ENCODE results near the gene FGF9. TPM values are rescaled to one million over a fixed set of nuclear protein-coding genes. Genes with fewer than 3 reads are reported as not detected.

FGF9 gene
- total and polyA plus RNA-seq, 2 donors from 2014 or later, result 8.5 to 8.6 TPM

GRCh38 chr13:21733475-21734263 is 62.8 kb downstream of the FGF9 start:
- Histone ChIP-seq H3K27ac (ENCODE audit: low read depth in 2 of 2, low read length in 2 of 2) (no peak overlapping the region), H3K9ac (ENCODE audit: low read length in 3 of 3) (no peak overlapping the region), H3K4me3 (ENCODE audit: low read length in 3 of 3) (no peak overlapping the region), H3K27me3 (ENCODE audit: control insufficient read depth, insufficient read depth, low read length) (no peaks in the 10 kb centered on the region), H3K4me1 (ENCODE audit: control insufficient read depth in 2 of 3, insufficient read depth in 2 of 3, low read depth in 1 of 3, low read length in 3 of 3) (peaks cover 0 to 9% (median 0%) of the 10 kb centered on the region in 3 donors), H3K9me3 (ENCODE audit: control insufficient read depth in 2 of 3, insufficient read depth in 1 of 3, low read length in 3 of 3) (no peaks in the 10 kb centered on the region), H3K36me3 (ENCODE audit: control insufficient read depth in 2 of 3, insufficient read depth in 3 of 3, low read length in 3 of 3) (no peaks in the 10 kb centered on the region)
- DNase-seq, result peak in 3 of 5 donors; percentile 45 to 71 (median 63)
- FAIRE-seq, result no peak
- intact Hi-C loops (cut with DNase I), result no loop called here
- TF ChIP-seq, protein P1, sequence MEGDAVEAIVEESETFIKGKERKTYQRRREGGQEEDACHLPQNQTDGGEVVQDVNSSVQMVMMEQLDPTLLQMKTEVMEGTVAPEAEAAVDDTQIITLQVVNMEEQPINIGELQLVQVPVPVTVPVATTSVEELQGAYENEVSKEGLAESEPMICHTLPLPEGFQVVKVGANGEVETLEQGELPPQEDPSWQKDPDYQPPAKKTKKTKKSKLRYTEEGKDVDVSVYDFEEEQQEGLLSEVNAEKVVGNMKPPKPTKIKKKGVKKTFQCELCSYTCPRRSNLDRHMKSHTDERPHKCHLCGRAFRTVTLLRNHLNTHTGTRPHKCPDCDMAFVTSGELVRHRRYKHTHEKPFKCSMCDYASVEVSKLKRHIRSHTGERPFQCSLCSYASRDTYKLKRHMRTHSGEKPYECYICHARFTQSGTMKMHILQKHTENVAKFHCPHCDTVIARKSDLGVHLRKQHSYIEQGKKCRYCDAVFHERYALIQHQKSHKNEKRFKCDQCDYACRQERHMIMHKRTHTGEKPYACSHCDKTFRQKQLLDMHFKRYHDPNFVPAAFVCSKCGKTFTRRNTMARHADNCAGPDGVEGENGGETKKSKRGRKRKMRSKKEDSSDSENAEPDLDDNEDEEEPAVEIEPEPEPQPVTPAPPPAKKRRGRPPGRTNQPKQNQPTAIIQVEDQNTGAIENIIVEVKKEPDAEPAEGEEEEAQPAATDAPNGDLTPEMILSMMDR (IDR thresholded peaks at IDR 0.05; ENCODE audit: borderline replicate concordance, extremely low read depth, insufficient read depth), result no peak

DNA sequence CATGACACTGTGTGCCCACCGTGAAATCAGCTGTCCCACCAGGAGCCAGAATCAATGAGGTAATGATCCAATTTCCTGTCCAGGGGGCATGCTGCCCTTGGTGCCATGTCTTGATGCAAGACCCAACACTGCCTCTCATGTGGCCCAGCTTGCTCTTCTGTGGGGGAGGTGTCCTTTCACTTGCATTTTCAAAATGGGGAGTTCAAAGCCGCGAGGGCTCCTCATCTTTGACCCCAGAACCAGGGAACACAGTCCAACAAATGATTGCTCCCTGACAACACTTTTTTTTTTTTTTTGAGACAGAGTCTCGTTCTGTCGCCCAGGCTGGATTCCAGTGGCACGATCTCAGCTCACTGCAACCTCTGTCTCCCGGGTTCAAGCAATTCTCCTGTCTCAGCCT is 64.1 kb downstream of the FGF9 start:
- intact Hi-C loops (cut with DNase I), result no loop called here
- Histone ChIP-seq H3K9me3 (ENCODE audit: control insufficient read depth in 2 of 3, insufficient read depth in 1 of 3, low read length in 3 of 3) (no peaks in the 10 kb centered on the region), H3K4me3 (ENCODE audit: low read length in 3 of 3) (no peak overlapping the region), H3K27me3 (ENCODE audit: control insufficient read depth, insufficient read depth, low read length) (no peaks in the 10 kb centered on the region), H3K36me3 (ENCODE audit: control insufficient read depth in 2 of 3, insufficient read depth in 3 of 3, low read length in 3 of 3) (no peaks in the 10 kb centered on the region), H3K27ac (ENCODE audit: low read depth in 2 of 2, low read length in 2 of 2) (no peak overlapping the region), H3K9ac (ENCODE audit: low read length in 3 of 3) (no peak overlapping the region), H3K4me1 (ENCODE audit: control insufficient read depth in 2 of 3, insufficient read depth in 2 of 3, low read depth in 1 of 3, low read length in 3 of 3) (peaks cover 0 to 9% (median 0%) of the 10 kb centered on the region in 3 donors)
- FAIRE-seq (no peak), DNase-seq (no peak)
- TF ChIP-seq, protein P1 (IDR thresholded peaks at IDR 0.05; ENCODE audit: borderline replicate concordance, extremely low read depth, insufficient read depth), result no peak

DNA sequence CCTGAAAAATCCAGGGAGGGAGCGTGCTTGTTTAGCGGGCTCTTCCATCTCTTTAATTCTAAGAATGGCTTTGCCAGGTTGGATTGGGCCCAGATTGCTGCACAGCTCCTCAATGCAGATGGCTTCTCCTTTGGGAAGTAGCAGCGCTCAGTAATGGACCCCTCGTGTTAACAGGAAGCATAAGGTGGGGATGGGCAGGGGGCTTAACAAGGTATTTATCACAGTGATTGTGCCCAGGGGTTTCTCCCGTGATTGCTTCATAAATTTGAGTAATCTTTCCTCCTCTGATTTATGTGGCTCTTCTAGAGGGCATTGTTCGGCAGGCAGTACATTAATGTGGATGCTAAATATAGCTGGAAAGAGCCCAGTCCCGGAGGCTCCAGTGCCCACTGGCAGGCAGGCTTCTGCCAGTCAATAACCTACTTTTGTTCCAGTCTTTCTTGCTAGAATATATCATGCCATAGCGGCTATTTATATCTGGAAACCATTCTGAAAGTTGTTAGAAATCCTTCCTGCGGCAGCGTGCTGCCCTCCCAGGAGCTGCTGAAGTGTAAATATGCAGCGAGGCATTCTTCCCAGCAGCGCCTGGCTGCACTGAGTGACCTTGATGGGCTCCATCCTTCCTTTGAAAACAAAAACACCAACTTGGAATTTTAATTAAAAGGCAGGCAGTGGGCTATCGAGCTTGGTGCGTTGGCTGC is 65.0 kb downstream of the FGF9 start:
- peak overlapping the region in 1 of 3 donors; percentile 29 for H3K4me3 ChIP-seq (ENCODE audit: low read length in 3 of 3)
- peak in 4 of 5 donors; percentile 72 to 88 (median 84) for DNase-seq
- FAIRE-seq, result no peak

More for the DNA sequence above, 65.0 kb downstream of the FGF9 start:
- Histone ChIP-seq H3K9me3 (ENCODE audit: control insufficient read depth in 2 of 3, insufficient read depth in 1 of 3, low read length in 3 of 3) (no peaks in the 10 kb centered on the region), H3K27ac (ENCODE audit: low read depth in 2 of 2, low read length in 2 of 2) (peak overlapping the region; percentile 55 to 83), H3K4me1 (ENCODE audit: control insufficient read depth in 2 of 3, insufficient read depth in 2 of 3, low read depth in 1 of 3, low read length in 3 of 3) (peaks cover 0 to 9% (median 0%) of the 10 kb centered on the region in 3 donors), H3K36me3 (ENCODE audit: control insufficient read depth in 2 of 3, insufficient read depth in 3 of 3, low read length in 3 of 3) (no peaks in the 10 kb centered on the region), H3K9ac (ENCODE audit: low read length in 3 of 3) (no peak overlapping the region), H3K27me3 (ENCODE audit: control insufficient read depth, insufficient read depth, low read length) (no peaks in the 10 kb centered on the region)
- intact Hi-C loops (cut with DNase I), result no loop called here
- TF ChIP-seq, protein P1 (IDR thresholded peaks at IDR 0.05; ENCODE audit: borderline replicate concordance, extremely low read depth, insufficient read depth), result no peak
